ENCODE measurements around the gene DLGAP5.
A peak's percentile ranks its signal among the peaks of the same experiment; 100 is the strongest.

DLGAP5 gene

GRCh38 chr14:55191203-55192053 is at the start of gene DLGAP5:
DLGAP5 (minus strand) TSS chr14:55191585; CDS start chr14:55189179, 2,406 bp downstream.
- peak; percentile 94 to 97 for DNase-seq

GRCh38 chr14:55240526-55241178 is 49.3 kb upstream of the DLGAP5 start:
- DNase-seq: no peak

- no peak for DNase-seq
These were observed 47.9 kb upstream of the DLGAP5 start for GRCh38 chr14:55239320-55239719.

GRCh38 chr14:55238019-55238680 is 46.8 kb upstream of the DLGAP5 start:
- peak; percentile 88 for DNase-seq

GRCh38 chr14:55233591-55233990 is 42.2 kb upstream of the DLGAP5 start:
- no peak for DNase-seq

GRCh38 chr14:55228261-55228660 is 36.9 kb upstream of the DLGAP5 start:
- DNase-seq: no peak

GRCh38 chr14:55223364-55223763 is 32.0 kb upstream of the DLGAP5 start:
- DNase-seq: no peak

- DNase-seq: no peak
These were observed 30.6 kb upstream of the DLGAP5 start for GRCh38 chr14:55221968-55222367.

- DNase-seq: no peak
These were observed 29.8 kb upstream of the DLGAP5 start for GRCh38 chr14:55221186-55221585.

- no peak for DNase-seq
These were observed 28.8 kb upstream of the DLGAP5 start for GRCh38 chr14:55220230-55220629.

- no peak for DNase-seq
These were observed 21.2 kb upstream of the DLGAP5 start for GRCh38 chr14:55212634-55213033.

- DNase-seq: no peak
These were observed 16.4 kb upstream of the DLGAP5 start for GRCh38 chr14:55207832-55208231.

- DNase-seq: no peak
These were observed 14.8 kb upstream of the DLGAP5 start for GRCh38 chr14:55206175-55206693.

- DNase-seq: no peak
These were observed 10.1 kb upstream of the DLGAP5 start for GRCh38 chr14:55201219-55202101.

- DNase-seq: no peak
These were observed 9.3 kb upstream of the DLGAP5 start for GRCh38 chr14:55200651-55201050.

- DNase-seq: no peak
These were observed 7.4 kb upstream of the DLGAP5 start for GRCh38 chr14:55198749-55199148.

GRCh38 chr14:55194656-55195355 is 3.4 kb upstream of the DLGAP5 start:
- no peak for DNase-seq

- no peak for DNase-seq
These were observed 753 bp upstream of the DLGAP5 start for GRCh38 chr14:55192054-55192621.

GRCh38 chr14:55190906-55191202 is 531 bp downstream of the DLGAP5 start:
- DNase-seq: peak in 1 of 2 donors; percentile 16

- no peak for DNase-seq
These were observed 2.6 kb downstream of the DLGAP5 start for GRCh38 chr14:55188686-55189295.

GRCh38 chr14:55180434-55180833 is 11.0 kb downstream of the DLGAP5 start:
- no peak for DNase-seq

Data from inflammatory macrophage treated with lipopolysaccharide for 1 hour (primary cell).